ENCODE measurements around the gene ZRSR2. TPM values are rescaled to one million over a fixed set of nuclear protein-coding genes. Genes with fewer than 3 reads are reported as not detected.

The ZRSR2 gene
- total and polyA plus RNA-seq, 2 of the 8 experiments (the other 6 are each of a cell fraction or from before 2014, with no cell fraction given), result 3.9 to 6.9 TPM

DNA sequence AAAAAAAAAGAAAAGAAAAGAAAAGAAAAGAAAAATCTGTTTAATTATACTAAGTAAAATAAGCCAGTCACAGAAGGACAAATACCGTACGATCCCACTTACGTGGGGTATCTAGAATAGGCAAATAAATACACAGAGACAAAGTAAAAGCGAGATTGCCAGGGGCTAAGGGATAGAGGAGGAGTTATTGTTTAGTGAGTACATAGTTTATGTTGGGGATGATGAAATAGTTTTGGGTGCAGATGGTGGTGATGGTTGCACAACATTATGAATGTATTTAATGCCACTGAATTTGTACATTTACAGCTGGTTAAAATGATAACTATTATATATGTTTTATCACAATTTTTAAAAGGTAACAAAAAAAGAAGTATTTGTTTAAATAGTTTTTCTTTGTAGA, 45.1 kb upstream of the ZRSR2 start:
- H3K9ac ChIP-seq (replicated peaks in 1 of 4; ENCODE audit: extremely low read depth in 1 of 4, low read depth in 3 of 4, low read length in 3 of 4), result no peak overlapping the region
- no peak overlapping the region for H3K4me2 ChIP-seq (ENCODE audit: insufficient read depth in 1 of 2, low read depth in 2 of 2, low read length in 2 of 2)
- FAIRE-seq (no peak), DNase-seq (ENCODE audit: low read depth in 1 of 2, low spot score in 2 of 2) (no peak)
- peaks cover 0 to 2% (median 0%) of the 10 kb centered on the region in 4 experiments; a peak in 2 of 7 replicates for H3K4me1 ChIP-seq (replicated peaks in 1 of 4; ENCODE audit: control insufficient read depth in 3 of 4, insufficient read depth in 4 of 4, low read length in 3 of 4)
- no peak overlapping the region for H3K4ac ChIP-seq (replicated peaks; ENCODE audit: insufficient read length, low read depth, low read length)
- no peak overlapping the region for H2BK15ac ChIP-seq (ENCODE audit: low read length)
- no peak overlapping the region for H3K27ac ChIP-seq (ENCODE audit: low read depth, low read length)
- H4K8ac ChIP-seq (ENCODE audit: extremely low read depth, insufficient read depth, low read length), result no peak overlapping the region
- no peak overlapping the region for H2BK120ac ChIP-seq (replicated peaks; ENCODE audit: low read depth, low read length)
- H3K14ac ChIP-seq (ENCODE audit: insufficient read length), result no peak overlapping the region
- ChIA-PET CTCF (ENCODE audit: partially characterized antibody) (no interaction called here), POLR2A (ENCODE audit: partially characterized antibody) (interaction anchor here (0.7 kb wide), 1 partner anchor 494 kb away, joined by 3 read pairs; no protein-coding TSS in a partner anchor)
- no peak overlapping the region for H2AK5ac ChIP-seq (ENCODE audit: low read depth, low read length)
- H4K5ac ChIP-seq (ENCODE audit: insufficient read length, low read depth, low read length), result no peak overlapping the region
- H2BK5ac ChIP-seq (ENCODE audit: low read depth, low read length), result no peak overlapping the region
- whole genome bisulfite sequencing, 2 experiments (ENCODE audit: extremely low coverage in 1 of 2, insufficient coverage in 1 of 2, insufficient read length in 1 of 2, insufficient replicate concordance in 2 of 2, low coverage in 1 of 2, low lambda C conversion rate in 2 of 2, missing lambda C conversion rate in 1 of 2), result 88% methylated on average over 4 of the region's 4 CpGs; no CpG with 5 or more reads in 1 of the 2 experiments
- H3K36me3 ChIP-seq (ENCODE audit: control insufficient read depth in 2 of 4, insufficient read depth in 4 of 4, low read length in 3 of 4), result no peaks in the 10 kb centered on the region
- H3K79me1 ChIP-seq (ENCODE audit: low read depth, low read length), result no peaks in the 10 kb centered on the region
- H4K20me1 ChIP-seq (replicated peaks in 1 of 2; ENCODE audit: control insufficient read depth in 1 of 2, insufficient read depth in 2 of 2, low read length in 2 of 2), result no peaks in the 10 kb centered on the region
- no peaks in the 10 kb centered on the region for H3K9me3 ChIP-seq (ENCODE audit: insufficient read depth in 2 of 2, low read depth in 1 of 2, low read length in 1 of 2)
- no peak overlapping the region for H3K18ac ChIP-seq (ENCODE audit: extremely low read depth, low read length)
- no peaks in the 10 kb centered on the region for H3K79me2 ChIP-seq (ENCODE audit: control insufficient read depth in 1 of 2, insufficient read depth in 2 of 2, low read length in 2 of 2)
- no peaks in the 10 kb centered on the region for H3K27me3 ChIP-seq (replicated peaks in 1 of 4; ENCODE audit: control insufficient read depth in 3 of 4, extremely low read depth in 1 of 4, insufficient read depth in 3 of 4, low read length in 3 of 4)
- H2BK20ac ChIP-seq (ENCODE audit: low read length), result no peak overlapping the region
- H3K23ac ChIP-seq (ENCODE audit: insufficient read length), result no peak overlapping the region
- no peak overlapping the region for H3K56ac ChIP-seq (replicated peaks; ENCODE audit: insufficient read length, low read depth, low read length)
- no peak overlapping the region for H2BK12ac ChIP-seq (ENCODE audit: low read depth, low read length)
- TF ChIP-seq SP2 (IDR thresholded peaks at IDR 0.05; ENCODE audit: low read length), result no peak
- TF ChIP-seq CREB1 (IDR thresholded peaks at IDR 0.05), result no peak
- TF ChIP-seq CBX8 (IDR thresholded peaks at IDR 0.05; ENCODE audit: borderline replicate concordance, low read depth, low read length), result no peak
- no peak for TF ChIP-seq EP300 (IDR thresholded peaks at IDR 0.05; ENCODE audit: borderline replicate concordance in 1 of 2, low read depth in 2 of 2, low read length in 2 of 2)
- TF ChIP-seq, protein P1, sequence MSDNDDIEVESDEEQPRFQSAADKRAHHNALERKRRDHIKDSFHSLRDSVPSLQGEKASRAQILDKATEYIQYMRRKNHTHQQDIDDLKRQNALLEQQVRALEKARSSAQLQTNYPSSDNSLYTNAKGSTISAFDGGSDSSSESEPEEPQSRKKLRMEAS (IDR thresholded peaks at IDR 0.05), result no peak
- TF ChIP-seq ASH2L (IDR thresholded peaks at IDR 0.05; ENCODE audit: low read length), result no peak
- no peak for TF ChIP-seq FOSL1 (IDR thresholded peaks at IDR 0.05; ENCODE audit: insufficient read depth, low read depth, low read length)
- H2AFZ ChIP-seq (ENCODE audit: low read length), result no peak overlapping the region
- H3K23me2 ChIP-seq (ENCODE audit: low read depth, low read length), result no peaks in the 10 kb centered on the region
- no peak overlapping the region for H4K91ac ChIP-seq (replicated peaks; ENCODE audit: insufficient read length, low read length)
- no peak overlapping the region for H3K4me3 ChIP-seq (ENCODE audit: extremely low read depth in 1 of 4, insufficient read depth in 2 of 4, low read depth in 3 of 4, low read length in 4 of 4)

Data from H1 (cell line).